Astrocyte of the spinal cord (primary cell): ENCODE results near the gene RNF11.

ENCODE experiments used
- DNase-seq: peaks from one replicate; pipeline ENCODE4 v3.0.0; 2011; ENCODE audit warnings: low read depth, low spot score
- H3K4me3 ChIP-seq: 2 replicates; pipeline ENCODE4 v1.5.1; 2011; ENCODE audit warnings: low read depth, mild to moderate bottlenecking, low read length, moderate library complexity
- in situ Hi-C: cut with HindIII; loops from 2 replicates; pipeline ENCODE4 v1.10.0; 2017; ENCODE audit warnings: low sequenced_read_pairs
- TF ChIP-seq, protein P1 (sequence below): IDR thresholded peaks from 2 replicates; pipeline ENCODE4 v1.5.1; 2012; ENCODE audit warnings: low read depth, mild to moderate bottlenecking, low read length, inconsistent platforms

RNF11 gene

DNA sequence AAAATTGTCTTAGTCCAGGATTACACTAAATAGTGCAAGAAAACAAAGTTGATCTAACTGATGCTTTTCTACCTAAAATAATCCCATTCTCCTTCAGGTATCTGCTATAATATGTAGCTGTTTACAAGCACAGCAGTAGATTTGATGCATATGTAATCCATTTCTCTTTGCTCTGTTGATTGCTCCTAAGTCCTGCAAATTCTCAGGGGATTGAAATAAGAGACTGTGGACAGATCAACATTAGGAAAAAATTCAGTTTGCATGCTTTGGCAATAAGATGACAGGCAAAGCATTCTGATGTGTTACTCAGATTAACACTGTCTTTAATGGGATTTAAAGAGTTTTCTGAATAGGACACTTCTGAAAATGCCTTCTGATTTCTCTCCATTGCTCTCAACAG lies 34.7 kb downstream of the RNF11 start:
- DNase-seq = no peak
- TF ChIP-seq, protein P1, sequence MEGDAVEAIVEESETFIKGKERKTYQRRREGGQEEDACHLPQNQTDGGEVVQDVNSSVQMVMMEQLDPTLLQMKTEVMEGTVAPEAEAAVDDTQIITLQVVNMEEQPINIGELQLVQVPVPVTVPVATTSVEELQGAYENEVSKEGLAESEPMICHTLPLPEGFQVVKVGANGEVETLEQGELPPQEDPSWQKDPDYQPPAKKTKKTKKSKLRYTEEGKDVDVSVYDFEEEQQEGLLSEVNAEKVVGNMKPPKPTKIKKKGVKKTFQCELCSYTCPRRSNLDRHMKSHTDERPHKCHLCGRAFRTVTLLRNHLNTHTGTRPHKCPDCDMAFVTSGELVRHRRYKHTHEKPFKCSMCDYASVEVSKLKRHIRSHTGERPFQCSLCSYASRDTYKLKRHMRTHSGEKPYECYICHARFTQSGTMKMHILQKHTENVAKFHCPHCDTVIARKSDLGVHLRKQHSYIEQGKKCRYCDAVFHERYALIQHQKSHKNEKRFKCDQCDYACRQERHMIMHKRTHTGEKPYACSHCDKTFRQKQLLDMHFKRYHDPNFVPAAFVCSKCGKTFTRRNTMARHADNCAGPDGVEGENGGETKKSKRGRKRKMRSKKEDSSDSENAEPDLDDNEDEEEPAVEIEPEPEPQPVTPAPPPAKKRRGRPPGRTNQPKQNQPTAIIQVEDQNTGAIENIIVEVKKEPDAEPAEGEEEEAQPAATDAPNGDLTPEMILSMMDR = no peak
- no peak overlapping the region for H3K4me3 ChIP-seq
- in situ Hi-C loops = no loop called here

DNA sequence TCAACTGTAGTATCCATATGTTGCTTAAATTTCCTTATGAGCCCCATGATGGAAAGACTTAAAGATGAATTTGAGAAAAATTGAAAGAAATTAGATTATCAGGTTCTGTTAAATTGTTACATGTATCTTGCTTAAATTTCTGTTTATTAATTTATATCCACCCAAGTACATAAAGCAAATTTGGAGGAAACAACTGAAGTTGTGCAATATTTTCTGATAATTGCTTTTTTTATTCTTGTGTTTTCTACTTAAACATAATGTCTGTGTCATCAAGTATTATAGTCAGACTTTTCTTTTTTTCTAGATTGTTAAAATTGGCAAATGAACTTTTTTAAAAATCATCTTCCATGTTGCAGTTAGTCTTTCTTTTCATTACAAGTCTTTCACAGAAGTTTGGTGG lies 36.8 kb downstream of the RNF11 start:
- in situ Hi-C loops = no loop called here
- TF ChIP-seq, protein P1 = no peak
- no peak for DNase-seq
- H3K4me3 ChIP-seq = no peak overlapping the region

DNA sequence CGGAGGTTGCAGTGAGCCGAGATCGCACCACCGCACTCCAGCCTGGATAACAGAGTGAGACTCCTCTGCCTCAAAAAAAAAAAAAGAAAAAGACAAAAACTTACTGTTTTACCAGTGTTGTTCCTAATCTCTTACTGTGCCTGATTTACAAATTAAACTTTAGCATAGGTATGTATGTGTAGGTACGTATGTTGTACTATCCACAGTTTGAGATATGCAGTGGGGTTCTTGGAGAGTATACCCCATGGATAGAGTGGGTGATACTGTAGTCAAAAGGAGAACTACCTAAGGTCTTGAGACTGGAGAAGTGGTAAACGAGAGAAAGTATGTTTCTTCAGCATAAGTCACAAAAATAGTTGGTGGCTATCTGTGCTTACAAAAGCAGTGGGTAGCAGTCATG lies 38.6 kb downstream of the RNF11 start:
- in situ Hi-C loops = no loop called here
- DNase-seq = no peak
- no peak overlapping the region for H3K4me3 ChIP-seq
- TF ChIP-seq, protein P1 = no peak

DNA sequence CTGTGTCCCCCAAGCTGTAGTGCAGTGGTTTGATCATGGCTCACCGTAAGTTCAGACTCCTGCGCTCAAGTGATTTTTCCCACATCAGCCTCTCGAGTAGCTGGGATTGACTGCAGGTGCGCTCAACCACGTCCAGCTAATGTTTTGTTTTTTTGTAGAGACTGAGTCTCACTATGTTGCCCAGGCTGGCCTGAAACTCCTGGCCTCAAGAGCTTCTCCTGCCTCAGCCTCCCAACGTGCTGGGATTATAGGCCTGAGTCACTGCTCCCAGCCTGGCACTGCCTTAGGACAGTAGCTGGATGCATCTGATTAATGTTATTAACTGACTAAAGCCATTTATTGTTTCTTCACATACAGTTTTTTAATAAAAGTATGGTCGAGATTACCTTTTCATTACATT lies 40.2 kb downstream of the RNF11 start:
- in situ Hi-C loops = no loop called here

DNA sequence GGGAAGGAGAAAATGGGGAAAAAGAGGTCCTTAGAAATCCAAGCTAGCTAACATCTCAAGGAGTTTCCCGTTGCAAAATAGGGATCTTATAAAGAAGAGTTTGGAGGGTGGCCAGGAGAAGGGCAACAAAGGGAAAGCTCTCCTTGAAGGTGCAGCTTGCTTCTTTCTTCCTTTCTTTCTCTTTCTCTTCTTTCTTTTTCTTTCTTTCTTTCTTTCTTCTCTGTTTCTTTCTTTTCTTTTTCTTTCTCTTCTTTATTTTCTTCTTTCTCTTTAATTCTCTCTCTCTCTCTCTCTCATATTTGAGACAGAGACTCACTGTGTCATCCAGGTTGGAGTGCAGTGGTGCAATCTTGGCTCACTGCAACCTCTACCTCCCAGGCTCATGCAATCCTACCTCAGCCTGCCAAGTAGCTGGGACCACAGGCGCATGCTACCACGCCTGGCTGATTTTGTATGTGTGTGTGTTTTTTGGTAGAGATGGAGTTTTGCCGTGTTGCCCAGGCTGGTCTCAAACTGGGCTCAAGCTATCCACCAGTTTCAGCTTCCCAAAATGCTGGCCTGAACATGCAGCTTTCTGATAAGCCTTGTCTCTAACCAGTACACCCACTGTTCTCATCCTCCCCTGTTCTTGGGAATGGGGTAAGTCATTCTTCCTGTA lies 44.4 kb downstream of the RNF11 start:
- in situ Hi-C loops = no loop called here
- no peak overlapping the region for H3K4me3 ChIP-seq
- DNase-seq = no peak
- TF ChIP-seq, protein P1 = no peak

More for the DNA sequence above, 40.2 kb downstream of the RNF11 start:
- no peak for DNase-seq
- TF ChIP-seq, protein P1 = no peak
- no peak overlapping the region for H3K4me3 ChIP-seq

DNA sequence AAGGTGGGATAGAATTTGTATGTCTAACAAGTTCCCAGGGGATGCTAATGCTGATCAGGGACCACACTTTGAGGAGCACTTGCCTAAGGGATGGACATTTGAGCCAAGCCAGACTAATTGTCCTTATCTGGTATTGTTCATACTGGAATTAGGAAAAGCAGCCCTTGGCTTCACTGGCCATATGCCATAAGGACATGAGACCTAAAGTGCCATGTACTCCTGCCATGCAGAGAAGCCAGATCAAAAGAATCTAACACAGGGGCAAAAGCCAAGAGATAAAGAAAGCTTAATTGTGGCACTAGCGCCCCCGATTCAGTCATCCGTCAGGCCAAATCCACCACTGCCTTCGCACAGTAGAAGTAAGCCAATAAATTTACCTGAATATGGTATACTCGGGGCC lies 45.7 kb downstream of the RNF11 start:
- no peak overlapping the region for H3K4me3 ChIP-seq
- in situ Hi-C loops = no loop called here
- TF ChIP-seq, protein P1 = no peak
- DNase-seq = no peak

DNA sequence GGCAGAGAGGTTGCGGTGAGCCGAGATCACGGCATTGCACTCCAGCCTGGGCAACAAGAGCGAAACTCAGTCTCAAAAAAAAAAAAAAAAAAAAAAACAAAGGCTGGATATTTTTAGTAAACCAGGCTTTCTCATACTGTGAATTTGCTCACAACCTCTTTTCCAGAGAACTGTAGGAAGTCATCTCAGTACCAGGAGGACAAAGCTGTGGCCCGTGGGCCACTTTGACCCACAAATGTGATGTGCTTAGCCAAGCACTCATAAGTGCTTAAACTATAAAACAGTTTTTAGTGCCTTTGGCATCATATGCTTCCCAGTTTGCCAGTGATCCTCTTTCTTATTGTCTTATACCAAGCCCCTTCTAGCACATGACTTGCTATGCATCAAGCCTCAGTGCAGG lies 46.5 kb downstream of the RNF11 start:
- H3K4me3 ChIP-seq = no peak overlapping the region
- TF ChIP-seq, protein P1 = no peak
- DNase-seq = no peak
- in situ Hi-C loops = no loop called here
